Astrocyte of the cerebellum (primary cell): ENCODE data around the gene SLC35G3.

ENCODE experiments used
- DNase-seq: peaks from one replicate; pipeline ENCODE4 v3.0.0-alpha.2; 2011; ENCODE audit warnings: low read depth
- H3K4me3 ChIP-seq: 2 replicates; pipeline ENCODE4 v1.5.1; 2011; ENCODE audit warnings: mild to moderate bottlenecking, low read depth, low read length, moderate library complexity
- CTCF ChIP-seq: IDR thresholded peaks from 2 replicates; pipeline ENCODE4 v1.5.1; 2012; ENCODE audit warnings: low read length, low read depth, moderate library complexity, mild to moderate bottlenecking; ENCODE audit errors: missing control alignments
- in situ Hi-C: cut with HindIII; loops from 2 replicates; pipeline ENCODE4 v1.10.0; 2017; ENCODE audit warnings: low sequenced_read_pairs

SLC35G3 gene

GRCh38 chr17:35149941-35150340 lies 44.3 kb downstream of the SLC35G3 start:
- no peak for DNase-seq
- no peak overlapping the region for H3K4me3 ChIP-seq
- in situ Hi-C loops: loop anchor here (25.0 kb wide), 3 partner anchors 387 to 713 kb away; partner anchors contain the start of gene SLFN12L
- TF ChIP-seq CTCF: no peak

DNA sequence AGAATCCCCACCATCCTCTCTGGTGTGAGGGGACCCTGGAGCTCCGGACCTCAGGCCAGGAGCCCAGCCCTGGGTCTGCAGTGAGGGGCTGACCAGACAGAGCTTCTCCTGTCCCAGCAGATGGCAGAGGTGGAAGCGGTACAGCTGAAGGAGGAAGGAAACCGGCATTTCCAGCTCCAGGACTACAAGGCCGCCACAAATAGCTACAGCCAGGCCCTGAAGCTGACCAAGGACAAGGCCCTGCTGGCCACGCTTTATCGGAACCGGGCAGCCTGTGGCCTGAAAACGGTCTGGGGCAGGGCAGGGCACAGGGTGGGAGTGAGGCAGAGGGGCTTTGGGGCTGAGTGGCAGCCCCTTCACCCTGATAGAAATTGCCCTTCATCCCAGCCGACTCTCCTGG lies 46.0 kb downstream of the SLC35G3 start:
- in situ Hi-C loops: loop anchor here (25.0 kb wide), 3 partner anchors 389 to 711 kb away; partner anchors contain the start of gene SLFN12L
- no peak for DNase-seq
- no peak for TF ChIP-seq CTCF
- H3K4me3 ChIP-seq: no peak overlapping the region

GRCh38 chr17:35147375-35147905 lies 46.8 kb downstream of the SLC35G3 start, which contains the start of gene UNC45B:
UNC45B (plus strand) TSS chr17:35147817; CDS start chr17:35148264, 447 bp downstream.
- in situ Hi-C loops: loop anchor here (25.0 kb wide), 3 partner anchors 390 to 710 kb away; partner anchors contain the start of gene SLFN12L
- no peak within 1 kb of the TSS for H3K4me3 ChIP-seq
- DNase-seq: no peak
- TF ChIP-seq CTCF: no peak

DNA sequence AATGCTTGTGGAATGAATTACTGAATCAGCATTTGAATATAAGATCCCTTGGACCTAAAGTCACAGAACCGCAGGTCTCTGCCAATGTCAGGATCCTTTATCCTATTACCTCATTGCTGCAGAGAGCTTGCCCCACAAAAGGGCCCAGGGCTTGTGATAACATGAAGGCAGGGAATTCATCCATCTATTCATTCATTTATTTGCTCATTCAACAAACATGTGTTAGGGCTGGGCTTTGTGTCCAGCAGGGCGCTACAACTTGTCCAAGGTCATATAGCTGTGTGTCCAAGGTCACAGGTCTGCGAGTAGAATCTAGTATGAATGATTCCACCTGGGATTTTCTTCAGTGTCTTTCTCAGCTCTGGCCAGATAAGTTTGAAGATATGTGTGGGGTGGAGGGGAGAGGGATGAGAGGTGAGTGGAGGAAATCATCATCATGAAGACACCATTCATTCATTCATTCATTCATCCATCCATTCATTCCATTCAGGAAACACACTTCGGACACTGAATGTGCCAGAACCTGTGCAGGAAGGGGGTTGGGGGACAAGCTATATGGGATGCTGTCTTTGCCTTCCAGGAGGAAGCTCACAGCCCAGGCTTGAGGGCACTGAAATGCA lies 47.9 kb downstream of the SLC35G3 start:
- DNase-seq: no peak
- in situ Hi-C loops: loop anchor here (25.0 kb wide), 3 partner anchors 391 to 709 kb away; partner anchors contain the start of gene SLFN12L
- no peak overlapping the region for H3K4me3 ChIP-seq
- TF ChIP-seq CTCF: no peak

DNA sequence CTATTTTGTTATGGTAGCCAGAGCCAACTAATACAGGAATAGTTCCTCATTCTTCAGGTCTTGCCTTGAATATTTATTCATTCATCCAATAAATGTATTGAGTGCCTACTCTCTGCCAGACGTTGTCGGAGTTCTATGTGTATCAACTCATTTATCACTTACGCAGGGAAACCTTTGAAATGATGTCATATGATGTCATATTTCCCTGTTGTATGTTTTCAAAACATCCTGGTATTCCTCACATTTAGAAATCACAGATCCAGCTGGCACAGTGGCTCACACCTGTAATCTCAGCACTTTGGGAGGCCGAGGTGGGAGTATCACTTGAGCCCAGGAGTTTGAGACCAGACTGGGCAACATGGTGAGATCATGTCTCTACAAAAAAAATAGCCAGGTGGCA lies 49.4 kb downstream of the SLC35G3 start:
- no peak for DNase-seq
- H3K4me3 ChIP-seq: no peak overlapping the region
- TF ChIP-seq CTCF: no peak
- in situ Hi-C loops: loop anchor here (25.0 kb wide), 3 partner anchors 392 to 708 kb away; partner anchors contain the start of gene SLFN12L
